Keratinocyte (primary cell): ENCODE results near the gene MAML2.

ENCODE experiments used
- CTCF ChIP-seq, 3 experiments: IDR thresholded peaks in 1 of 3; conservative IDR thresholded peaks in 1 of 3; optimal IDR thresholded peaks in 1 of 3; 2 replicates in 2 of 3; 3 replicates in 1 of 3; pipeline versions ENCODE3 to v1.5.1; 2011; ENCODE audit warnings: low read length in 3 of 3, mild to moderate bottlenecking in 3 of 3, moderate library complexity in 2 of 3, control low read depth in 1 of 3, inconsistent platforms in 1 of 3; ENCODE audit not compliant: insufficient read depth in 2 of 3; ENCODE audit errors: extremely low read depth in 1 of 3
- EZH2 ChIP-seq: IDR thresholded peaks from one replicate; pipeline ENCODE4 v1.6.1; 2012; ENCODE audit warnings: inconsistent platforms, mild to moderate bottlenecking, low read length, moderate library complexity

GRCh38 chr11:96193745-96194443, 149.1 kb downstream of the MAML2 start:
- TF ChIP-seq CTCF (optimal IDR thresholded peaks at IDR 0.05 in 1 of 3, IDR thresholded peaks at IDR 0.05 in 1 of 3, conservative IDR thresholded peaks at IDR 0.05 in 1 of 3; ENCODE audit: extremely low read depth in 1 of 3, insufficient read depth in 2 of 3, low read length in 3 of 3), result no peak
- TF ChIP-seq EZH2, result no peak
